HEK293 (cell line): ENCODE data around the gene DNMT3L.
"Not testable (repeated sequence)": the region's sequence is repeated elsewhere in the genome, so short reads cannot be mapped to it uniquely, and the experiment has no call there.

Source experiments
- TRIM28 ChIP-seq: IDR thresholded peaks from 2 replicates; pipeline ENCODE4 v1.6.1; 2011; ENCODE audit warnings: low read length, control low read depth, borderline replicate concordance
- ZBTB7A ChIP-seq: fragments of 450-650 bp; formaldehyde crosslinking; IDR thresholded peaks from 2 replicates; pipeline ENCODE4 v1.5.1; 2016; ENCODE audit warnings: low read depth, missing biosample characterization, missing genetic modification characterization

GRCh38 chr21:44206187-44206586 lies 55.5 kb downstream of the DNMT3L start:
- TF ChIP-seq TRIM28; ZBTB7A (tag by site-specific recombination): not testable (repeated sequence)
